GM18520 (cell line): ENCODE results near the gene ADGRB3.

ENCODE experiments used
- ATAC-seq: cut with Tn5 transposase; IDR thresholded peaks from one replicate; pipeline ENCODE4 v1.9.1; 2021; ENCODE audit not compliant: unreplicated experiment

ADGRB3 gene

DNA sequence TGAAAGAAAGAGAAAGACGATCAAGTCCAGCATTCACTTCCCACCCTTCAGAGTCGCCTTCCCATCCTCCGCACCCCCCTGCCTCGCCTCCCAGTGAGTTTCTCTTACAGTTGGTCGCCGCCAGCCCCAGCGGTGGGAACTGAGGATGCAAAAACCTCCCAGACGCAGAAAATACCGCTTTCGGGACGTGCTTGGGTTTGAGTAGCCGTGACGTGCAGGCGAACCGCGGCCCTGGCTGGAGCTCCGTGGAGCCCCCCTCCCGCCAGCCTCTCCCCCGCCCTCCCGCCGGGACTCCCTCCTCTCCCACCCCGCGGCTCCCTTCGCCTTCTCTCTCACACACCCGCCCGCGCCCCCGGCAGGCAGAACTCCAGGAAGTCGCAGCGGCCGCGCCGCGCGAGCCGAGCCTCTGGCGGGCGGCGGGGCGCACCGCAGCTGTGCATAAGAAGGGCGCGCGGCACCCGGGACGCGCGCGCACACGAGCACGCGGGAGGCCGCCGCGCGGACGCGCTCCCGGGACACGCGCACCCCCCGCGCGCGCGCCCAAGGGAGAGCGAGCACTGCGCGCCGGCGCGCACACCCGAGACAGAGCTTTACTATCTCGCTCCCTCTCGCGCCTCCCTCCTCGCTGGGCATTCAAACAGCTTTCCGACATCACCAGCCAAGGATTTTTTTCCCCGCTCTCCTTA is at the start of gene ADGRB3:
TSS of gene ADGRB3 (plus strand) at position 557 of the 686 bp plus-strand sequence. CDS start 3,394 bp downstream, outside the sequence.
- ATAC-seq: peak; percentile 52

DNA sequence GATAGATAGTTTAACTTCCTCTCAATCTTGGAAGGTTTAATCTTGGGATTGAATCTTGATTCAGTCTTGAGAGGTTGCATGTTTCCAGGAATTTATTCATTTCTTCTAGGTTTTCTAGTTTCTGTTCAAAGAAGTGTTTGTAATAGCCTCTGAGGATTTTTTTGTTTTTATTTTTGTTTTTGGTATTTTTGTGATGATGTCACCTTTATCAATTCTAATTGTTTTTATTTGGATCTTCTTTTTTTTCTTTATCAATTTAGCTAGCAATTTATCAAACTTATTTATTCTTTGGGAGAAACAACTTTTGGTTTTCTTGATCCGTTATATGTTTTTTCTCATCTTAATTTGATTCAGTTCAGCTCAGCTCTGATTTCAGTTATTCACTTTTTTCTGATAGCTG is 41.5 kb upstream of the ADGRB3 start:
- ATAC-seq: no peak

DNA sequence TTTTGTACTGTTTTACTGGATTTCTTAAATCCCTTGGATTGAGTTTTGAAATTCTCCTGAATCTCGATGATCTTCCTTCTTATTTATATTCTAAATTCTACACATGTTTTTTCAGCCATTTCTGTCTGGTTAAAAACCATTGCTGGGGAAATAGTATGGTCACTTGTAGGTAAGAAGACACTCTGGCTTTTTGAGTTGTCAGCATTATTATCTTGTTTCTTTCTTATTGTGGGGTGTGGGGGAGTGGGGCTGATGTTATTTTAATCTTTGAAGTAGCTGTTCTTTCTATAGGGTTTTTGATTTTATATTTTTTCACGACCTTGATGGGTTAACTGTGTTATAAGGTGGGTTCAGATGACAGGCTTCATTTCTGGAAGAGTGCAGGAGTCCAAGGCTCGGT is 37.4 kb upstream of the ADGRB3 start:
- ATAC-seq: no peak

DNA sequence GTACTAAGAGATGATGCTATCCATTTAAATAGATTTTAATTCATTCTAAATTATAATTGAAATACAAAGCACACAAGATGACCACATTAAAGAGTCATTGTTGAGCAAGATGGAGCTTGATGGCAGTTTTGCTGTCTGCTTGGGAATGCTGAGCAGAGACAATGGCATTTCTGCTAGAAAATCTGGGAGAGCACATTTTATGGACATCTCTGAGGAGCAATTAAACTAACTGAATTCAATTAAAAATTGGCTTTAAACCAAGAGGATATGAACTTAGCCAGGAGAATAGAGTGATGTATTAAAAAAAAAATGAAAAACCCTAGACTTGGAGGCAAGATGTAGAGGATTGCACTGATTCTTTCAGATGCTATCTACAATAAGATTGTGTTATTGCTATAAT is 19.1 kb upstream of the ADGRB3 start:
- no peak for ATAC-seq

DNA sequence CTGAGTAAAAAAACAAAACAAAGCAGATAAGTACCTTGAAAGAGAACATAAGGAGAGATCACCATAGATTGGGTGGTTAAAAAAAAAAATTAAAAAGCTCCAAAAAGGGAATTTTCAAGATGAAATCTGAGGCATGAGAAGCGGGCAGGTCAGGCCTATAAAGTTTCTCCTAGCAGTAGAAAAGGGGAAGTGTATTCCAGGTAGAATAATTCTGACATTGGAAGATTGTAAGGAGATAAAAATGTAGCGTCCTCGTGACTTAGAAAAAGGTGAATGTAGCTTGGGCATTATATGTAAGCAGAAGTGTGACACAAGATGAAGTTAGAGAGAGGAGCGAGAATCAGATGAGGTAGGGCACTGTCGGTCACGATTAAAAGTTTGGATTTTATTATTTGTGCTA is 9.1 kb upstream of the ADGRB3 start:
- no peak for ATAC-seq

DNA sequence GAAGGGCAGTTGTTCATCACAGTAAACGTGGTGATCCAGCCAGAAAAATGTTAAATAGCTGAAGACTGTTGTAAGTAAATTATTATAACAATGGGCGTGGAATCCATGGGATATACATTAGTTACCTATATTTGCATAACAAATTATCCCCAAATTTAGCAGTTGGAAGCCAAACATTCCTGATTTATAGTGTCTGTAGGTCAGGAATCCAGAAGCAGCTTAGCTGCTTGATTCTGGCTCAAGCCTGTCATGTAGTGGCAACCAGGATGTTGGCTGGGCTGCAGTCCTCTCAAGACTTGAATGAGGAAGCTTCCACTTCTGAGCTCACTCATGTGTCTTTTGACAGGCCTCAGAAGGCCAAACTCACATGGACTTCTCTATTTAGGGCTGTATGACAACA is 6.9 kb upstream of the ADGRB3 start:
- ATAC-seq: no peak

DNA sequence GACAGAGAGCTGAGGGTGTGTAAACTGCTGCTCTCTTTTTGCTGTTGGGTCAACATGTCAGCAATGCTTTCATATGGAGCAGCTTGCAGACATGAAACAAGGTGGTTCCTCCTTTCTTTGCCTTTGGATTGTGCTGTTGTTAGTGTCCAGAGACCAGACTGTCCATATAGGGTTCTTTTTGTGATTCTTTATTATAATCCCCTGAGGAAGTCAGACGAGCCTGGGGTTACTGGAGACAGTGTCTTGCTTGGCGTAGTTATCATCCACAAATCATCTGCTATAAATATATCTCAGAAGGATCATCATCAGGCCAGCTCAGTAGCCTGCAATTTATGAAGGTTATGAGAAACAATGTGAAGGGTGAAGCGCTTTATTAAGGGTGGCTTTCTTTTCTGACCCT is 2.3 kb upstream of the ADGRB3 start:
- no peak for ATAC-seq

DNA sequence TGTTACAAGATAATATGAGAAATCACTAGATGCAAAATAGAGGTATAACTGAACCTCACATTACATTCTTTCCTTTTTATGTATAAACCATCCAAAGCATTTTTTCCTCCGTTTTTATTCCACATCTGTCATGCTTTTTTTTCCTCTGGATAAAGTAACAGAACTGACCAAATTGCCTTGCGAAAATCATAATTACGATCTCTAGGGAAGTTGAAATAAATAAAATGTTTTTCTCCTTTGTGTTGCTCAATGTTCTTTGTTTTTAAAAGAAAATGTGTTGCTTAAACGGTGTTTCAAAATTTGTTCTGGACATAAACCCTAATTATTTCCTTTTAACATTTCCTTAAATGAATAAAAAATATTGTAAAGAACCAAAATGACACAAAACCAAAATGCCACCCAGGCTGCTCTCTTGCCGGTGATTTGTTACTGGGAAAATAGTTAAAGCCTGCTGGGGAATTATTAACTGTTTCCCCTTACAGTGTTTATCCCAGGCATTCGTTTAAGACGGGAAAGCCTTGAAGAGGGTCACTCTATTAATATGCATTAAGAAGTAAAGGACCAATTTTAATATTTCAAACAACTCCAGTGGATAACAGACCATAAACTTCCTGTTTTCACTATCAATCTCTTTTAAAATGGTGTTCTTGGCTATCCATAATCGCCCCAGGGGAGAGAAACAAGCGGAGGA is 1.7 kb upstream of the ADGRB3 start:
- no peak for ATAC-seq

DNA sequence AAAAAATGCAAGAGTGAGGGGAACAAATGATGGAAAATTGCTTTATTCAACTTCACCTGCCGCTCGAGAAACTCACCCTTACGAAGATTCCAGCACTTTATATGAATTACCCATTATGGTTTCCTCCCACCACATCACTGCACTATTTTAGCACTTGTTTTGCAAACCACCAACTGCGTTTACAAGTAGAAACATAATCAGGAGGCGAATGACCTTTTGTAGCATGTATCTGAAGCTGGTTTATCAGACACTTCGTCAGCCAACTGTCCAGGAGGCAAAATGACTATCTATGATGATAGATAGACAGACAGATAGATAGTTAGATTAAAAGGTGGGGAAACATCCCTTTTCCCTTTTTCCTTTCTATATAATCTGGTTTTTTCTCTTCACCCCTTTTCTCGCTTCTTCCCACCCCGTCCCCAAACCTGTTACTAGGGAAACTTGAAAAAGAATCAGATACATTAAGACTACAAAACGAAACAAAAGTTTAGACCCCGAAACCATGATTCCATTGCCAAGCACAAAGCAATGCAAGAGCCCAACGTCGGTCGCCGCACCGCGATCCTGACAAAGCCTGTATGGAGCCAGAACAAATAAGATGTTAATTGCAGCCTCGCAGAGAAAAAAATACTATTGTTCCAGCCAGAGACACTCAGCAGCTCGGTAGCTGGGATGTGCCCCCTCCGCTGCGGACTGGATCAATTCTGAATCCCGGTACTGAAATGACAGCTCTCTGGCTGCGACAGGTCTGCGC is 933 bp upstream of the ADGRB3 start:
- no peak for ATAC-seq

DNA sequence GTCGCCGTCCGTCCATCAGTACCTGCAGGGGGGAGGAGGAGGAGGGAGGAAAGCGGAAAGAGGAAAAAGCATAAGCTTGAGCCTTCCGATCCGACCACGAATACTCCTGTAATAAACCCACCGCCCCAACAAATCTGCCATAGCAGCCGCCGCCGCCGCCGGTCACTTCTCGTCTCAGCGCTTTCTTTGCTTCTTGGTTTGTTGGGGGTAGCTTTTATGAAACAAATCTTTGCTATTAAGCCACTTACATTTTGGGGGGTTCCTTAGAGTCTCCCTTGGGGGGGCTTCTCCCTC is 277 bp downstream of the ADGRB3 start:
- ATAC-seq: no peak

DNA sequence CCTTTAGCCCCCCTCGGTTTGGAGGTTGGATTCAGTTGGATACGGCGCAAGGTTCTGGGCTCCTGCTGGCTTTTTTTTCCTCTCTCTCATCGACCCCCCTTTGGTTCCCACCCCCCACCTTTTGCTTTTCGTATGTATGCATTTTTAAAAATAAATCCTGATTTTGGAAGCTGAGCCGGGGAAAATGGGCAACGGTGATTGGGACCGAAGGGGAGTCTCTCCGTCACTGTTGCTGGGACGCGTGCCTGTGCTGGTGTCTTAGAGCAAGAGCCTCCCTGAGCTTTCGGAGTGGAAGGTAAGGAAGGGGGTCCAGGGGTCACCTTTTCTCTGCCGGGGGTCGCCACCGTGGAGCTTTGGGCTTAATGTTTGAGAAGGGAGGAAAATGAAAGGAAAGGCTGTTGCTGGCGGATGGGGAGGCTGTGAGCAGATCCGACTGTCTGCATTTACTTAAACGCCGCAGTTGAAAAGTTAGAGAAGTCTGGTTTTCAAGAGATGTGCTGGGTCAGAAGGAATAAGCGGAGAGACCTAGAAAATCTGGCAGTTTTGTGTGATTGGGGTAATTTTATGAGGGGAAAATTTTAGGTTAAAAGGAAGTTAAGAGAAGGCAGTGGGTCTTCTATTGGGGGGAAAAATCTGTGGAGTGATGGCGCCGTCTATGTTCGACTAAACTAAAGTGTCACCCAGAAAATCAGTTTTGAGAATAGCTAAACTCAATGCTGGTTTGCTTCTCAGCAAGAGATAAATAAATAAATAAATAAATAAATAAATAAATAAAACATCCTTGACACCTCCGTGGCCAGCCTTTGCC is 828 bp downstream of the ADGRB3 start:
- no peak for ATAC-seq

DNA sequence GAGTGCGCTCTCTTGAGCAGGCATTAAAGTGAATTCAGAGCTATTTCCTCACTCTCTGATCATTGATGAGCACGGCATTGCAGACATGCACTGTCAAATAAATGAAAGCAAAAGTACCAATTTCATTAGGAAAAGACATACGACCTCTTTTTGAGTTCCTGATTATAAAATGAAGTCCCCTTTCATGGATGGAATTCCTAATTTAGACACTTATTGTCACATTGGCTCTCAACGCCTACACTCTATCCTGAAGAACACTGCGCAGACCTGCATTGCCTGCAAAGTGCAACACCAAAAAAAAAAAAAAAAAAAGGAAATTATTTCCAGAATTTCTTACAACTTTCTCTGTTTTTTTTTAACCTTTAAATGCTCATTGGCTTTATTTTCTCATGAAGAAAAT is 1.6 kb downstream of the ADGRB3 start:
- no peak for ATAC-seq

DNA sequence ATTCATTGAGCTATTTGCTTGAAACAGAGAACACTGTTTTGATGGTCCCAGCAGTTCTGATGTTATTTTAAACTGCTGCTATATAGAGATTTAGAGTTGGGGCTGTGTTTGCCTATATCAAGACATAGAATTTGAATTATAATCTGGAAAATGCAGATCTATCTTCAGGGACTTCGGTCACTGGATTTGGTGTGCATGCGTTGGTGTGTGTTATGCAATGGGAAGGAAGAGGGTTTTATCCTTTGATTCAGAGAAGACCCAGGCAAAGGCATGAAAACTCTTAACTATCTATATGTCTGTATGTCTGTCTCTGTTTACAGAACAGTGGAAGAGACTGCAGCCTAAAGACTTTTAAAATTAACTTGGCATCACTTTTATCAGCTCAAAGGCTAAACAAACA is 2.0 kb downstream of the ADGRB3 start:
- no peak for ATAC-seq

DNA sequence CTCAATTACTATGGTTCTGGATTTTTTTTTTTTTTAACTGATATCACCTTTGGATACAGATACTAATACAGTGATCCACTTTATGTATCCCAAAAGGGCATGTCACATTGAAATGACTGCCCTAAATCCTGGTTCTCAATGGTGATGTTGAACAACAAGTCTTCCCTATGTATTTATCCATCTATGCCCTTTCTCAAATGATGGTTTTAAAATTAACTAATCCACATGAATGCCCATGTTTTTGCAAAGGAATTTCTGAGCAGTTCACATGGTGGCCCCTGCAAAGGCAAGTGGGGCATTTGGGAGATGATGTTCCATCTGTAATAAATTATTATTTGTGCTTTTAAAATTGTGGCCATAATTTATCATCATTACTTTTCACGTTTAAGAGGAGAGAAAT is 2.7 kb downstream of the ADGRB3 start:
- ATAC-seq: no peak

DNA sequence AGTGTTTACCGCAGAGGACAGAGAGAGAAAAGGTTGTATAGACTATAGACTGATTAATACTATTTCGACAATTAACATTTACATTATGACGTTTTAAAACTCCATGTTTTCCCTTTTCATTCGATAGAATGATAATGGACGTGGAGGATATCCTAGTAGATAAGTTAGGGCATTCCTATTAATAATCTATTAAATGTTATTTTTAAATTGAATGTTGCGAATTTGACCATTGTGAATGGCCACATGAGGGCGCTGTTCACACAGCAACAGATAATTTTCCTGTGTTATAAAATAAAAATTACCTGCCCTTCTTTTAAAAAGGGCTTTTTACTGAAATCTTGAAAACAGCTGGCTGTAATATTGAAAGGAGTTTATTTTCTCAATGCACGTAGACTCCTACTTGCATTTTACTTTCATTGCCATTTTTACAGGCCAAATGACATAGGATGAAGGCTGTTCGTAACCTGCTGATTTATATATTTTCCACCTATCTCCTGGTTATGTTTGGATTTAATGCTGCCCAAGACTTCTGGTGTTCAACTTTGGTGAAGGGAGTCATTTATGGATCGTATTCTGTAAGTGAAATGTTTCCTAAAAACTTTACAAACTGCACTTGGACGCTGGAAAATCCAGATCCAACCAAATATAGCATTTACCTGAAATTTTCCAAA is 3.3 kb downstream of the ADGRB3 start:
- no peak for ATAC-seq

DNA sequence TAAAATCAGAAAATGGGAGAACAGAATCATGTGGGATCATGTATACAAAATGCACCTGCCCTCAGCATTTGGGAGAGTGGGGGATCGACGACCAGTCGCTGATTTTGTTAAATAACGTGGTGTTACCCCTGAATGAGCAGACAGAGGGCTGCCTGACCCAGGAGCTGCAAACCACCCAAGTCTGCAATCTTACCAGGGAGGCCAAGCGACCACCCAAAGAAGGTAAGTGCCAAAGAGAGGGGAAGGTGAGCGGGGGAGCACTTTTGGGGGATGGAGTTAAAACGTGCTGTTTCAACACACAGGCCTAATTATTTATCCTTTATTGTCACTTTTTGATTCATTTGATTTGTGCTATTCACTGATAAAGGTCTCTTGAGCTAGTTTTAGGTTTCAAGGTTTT is 4.1 kb downstream of the ADGRB3 start:
- ATAC-seq: no peak

DNA sequence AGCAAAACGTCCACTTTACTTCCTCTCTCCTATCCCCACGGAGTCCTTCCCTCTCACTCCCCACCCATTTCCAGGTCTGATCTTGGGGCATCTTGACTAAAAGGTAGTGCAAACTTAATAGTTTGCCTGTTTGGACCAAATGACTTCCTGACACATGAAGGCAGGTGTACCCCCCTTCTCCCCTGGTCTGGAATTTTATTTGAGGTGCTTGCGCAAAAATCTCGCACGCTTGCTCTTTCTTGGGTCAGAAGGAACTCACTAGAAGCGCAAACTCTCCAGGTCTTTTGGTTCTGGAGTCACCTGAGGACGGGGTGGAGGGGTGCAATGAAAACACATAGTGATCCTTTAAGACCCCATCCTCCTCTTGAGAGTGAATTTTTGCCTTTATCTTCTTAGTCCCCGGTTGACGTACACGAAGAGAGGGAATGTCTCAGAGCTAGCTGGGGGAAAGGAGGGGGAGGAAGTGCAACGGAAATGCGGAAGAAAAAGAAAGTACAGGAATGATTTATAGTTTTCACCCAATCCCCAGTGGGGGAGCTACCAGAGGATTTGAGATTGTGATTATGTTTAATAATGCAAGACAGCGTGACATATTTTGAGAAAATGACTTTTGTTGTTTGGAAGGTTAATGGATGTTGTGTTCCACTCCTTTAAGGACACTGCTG is 4.9 kb downstream of the ADGRB3 start:
- no peak for ATAC-seq

DNA sequence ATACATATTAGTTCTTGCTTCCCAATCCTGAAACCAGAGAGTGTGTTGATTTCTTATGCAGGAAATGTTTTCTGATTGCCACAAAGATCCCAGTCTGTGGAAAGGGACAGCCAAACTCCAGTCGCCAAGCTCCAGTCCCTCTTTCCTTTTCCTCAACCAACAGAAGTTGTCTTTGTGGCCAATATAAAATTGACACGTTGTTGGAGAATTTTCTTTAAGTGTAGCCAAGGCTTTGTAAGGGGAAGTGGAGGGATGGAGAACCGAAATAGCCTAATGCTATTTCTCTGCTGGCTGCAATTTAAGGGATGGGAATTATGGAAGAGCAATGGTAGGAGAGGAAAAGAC is 5.4 kb downstream of the ADGRB3 start:
- ATAC-seq: no peak

DNA sequence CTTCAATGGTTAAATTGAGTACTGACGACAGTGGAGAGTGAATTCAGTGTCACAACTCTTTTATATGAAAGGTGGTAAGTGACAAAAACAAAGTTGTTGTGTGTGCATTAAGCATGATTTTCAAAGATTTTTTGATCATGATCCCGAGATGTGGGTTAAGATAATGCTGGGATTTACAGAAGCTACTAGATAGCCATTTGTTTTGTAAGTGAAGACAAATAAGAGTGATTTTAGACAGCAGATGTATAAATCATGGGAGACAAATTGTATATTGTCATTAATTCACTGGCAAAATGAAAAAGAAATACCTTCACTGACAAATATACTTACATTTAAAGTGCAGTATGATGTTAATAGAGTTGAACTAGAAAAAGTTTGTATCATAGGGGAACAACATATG is 6.1 kb downstream of the ADGRB3 start:
- ATAC-seq: no peak

DNA sequence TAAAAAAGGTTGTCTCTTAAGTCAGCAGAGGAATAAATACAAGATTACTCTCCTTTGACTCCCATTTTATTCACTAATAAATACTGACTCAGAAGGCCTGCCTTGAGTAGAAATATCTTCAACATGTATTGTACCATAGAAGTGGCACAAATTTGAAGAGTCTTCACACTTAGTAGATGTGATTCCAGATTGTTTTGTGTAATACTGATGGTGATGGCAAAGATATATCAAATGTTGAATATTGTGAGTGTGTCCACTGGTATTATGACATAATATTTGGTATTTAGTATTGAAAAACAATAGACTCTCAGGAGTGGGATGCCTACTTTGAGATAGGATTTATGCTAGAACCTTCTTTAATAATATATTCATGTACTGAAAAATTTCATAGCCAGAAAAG is 7.0 kb downstream of the ADGRB3 start:
- no peak for ATAC-seq

DNA sequence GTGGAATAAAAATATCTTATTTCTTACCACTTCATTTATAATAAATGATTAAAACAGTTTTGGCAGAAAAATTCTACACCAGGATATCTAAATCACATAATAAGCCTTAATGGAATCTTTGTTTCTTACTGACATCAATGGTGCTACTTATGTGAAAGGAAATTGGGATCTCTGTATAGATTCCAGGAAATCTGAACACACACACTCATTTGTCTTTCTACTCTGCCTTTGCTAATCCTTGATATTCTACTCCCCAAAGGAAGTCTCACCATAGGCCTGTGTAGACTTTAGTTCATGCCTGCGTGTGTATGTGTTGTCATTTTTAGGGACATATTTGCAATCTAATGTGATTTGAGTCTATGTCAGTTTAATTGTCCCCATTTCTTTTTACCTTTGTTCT is 7.9 kb downstream of the ADGRB3 start:
- no peak for ATAC-seq
